Neural cell (in vitro differentiated cells): Measurements from ENCODE around the gene SCN7A. TPM values are rescaled to one million over a fixed set of nuclear protein-coding genes. Genes with fewer than 3 reads are reported as not detected.

ENCODE experiments used
- H2AFZ ChIP-seq: fragments of 200-600, 300-800 bp; sonication (generic), shearing (Covaris generic); 2 replicates; pipeline ENCODE4 v1.6.0; 2014; ENCODE audit warnings: low read depth, mild to moderate bottlenecking, antibody characterized with exemption, low read length, moderate library complexity
- H3F3A ChIP-seq: fragments of 200-600 bp; shearing (Covaris generic); 2 replicates; pipeline ENCODE4 v1.6.1; 2016; ENCODE audit warnings: mild to moderate bottlenecking, moderate library complexity, mixed read lengths, antibody characterized with exemption, low read length; ENCODE audit not compliant: insufficient read depth, poor library complexity, severe bottlenecking
- H3K27ac ChIP-seq: fragments of 200-600, 300-800 bp; sonication (generic), shearing (Covaris generic); 2 replicates; pipeline ENCODE4 v1.5.1; 2014; ENCODE audit warnings: mild to moderate bottlenecking, low read length, moderate library complexity
- H3K27me3 ChIP-seq: fragments of 300-800, 200-600 bp; sonication (generic), shearing (Covaris generic); 2 replicates; pipeline ENCODE4 v1.6.0; 2014; ENCODE audit warnings: mild to moderate bottlenecking, low read depth, low read length, moderate library complexity; ENCODE audit not compliant: insufficient read depth
- H3K36me3 ChIP-seq: fragments of 300-800, 200-600 bp; sonication (generic), shearing (Covaris generic); 2 replicates; pipeline ENCODE4 v1.5.1; 2014; ENCODE audit warnings: mild to moderate bottlenecking, antibody characterized with exemption, low read length, moderate library complexity; ENCODE audit not compliant: insufficient read depth
- H3K4me2 ChIP-seq: fragments of 300-800, 200-600 bp; sonication (generic), shearing (Covaris generic); 2 replicates; pipeline ENCODE4 v1.6.0; 2014; ENCODE audit warnings: mild to moderate bottlenecking, low read length
- H3K4me3 ChIP-seq: fragments of 300-800, 200-600 bp; sonication (generic), shearing (Covaris generic); 2 replicates; pipeline ENCODE4 v1.5.1; 2014; ENCODE audit warnings: mild to moderate bottlenecking, low read length, moderate library complexity
- H3K79me2 ChIP-seq: fragments of 200-600 bp; shearing (Covaris generic); replicated peaks from 2 replicates; pipeline ENCODE4 v1.6.0; 2014; ENCODE audit warnings: mild to moderate bottlenecking, low read length, moderate library complexity; ENCODE audit not compliant: insufficient read depth
- H3K9ac ChIP-seq: fragments of 300-800, 200-600 bp; sonication (generic), shearing (Covaris generic); 2 replicates; pipeline ENCODE4 v1.6.1; 2016; ENCODE audit warnings: mild to moderate bottlenecking, low read length, mixed read lengths
- H3K9me2 ChIP-seq: fragments of 200-600 bp; shearing (Covaris generic); 2 replicates; pipeline ENCODE4 v1.6.1; 2016; ENCODE audit warnings: mild to moderate bottlenecking, low read length, mixed read lengths; ENCODE audit not compliant: insufficient read depth
- H3K9me3 ChIP-seq: fragments of 200-600, 300-800 bp; sonication (generic), shearing (Covaris generic); 2 replicates; pipeline ENCODE4 v1.6.1; 2016; ENCODE audit warnings: mild to moderate bottlenecking, mixed run types, low read length, moderate library complexity, mixed read lengths
- H4K20me1 ChIP-seq: fragments of 200-600 bp; shearing (Covaris generic); 2 replicates; pipeline ENCODE4 v1.6.1; 2016; ENCODE audit warnings: mild to moderate bottlenecking, mixed run types; ENCODE audit not compliant: insufficient read depth
- EP300 ChIP-seq: fragments of 450-650 bp; conservative IDR thresholded peaks from 2 replicates; pipeline ENCODE4 v1.6.1; 2014; ENCODE audit warnings: antibody characterized with exemption, mild to moderate bottlenecking, moderate library complexity; ENCODE audit not compliant: poor library complexity, severe bottlenecking
- EZH2 ChIP-seq: fragments of 200-600, 300-800 bp; shearing (Covaris generic), sonication (generic); IDR thresholded peaks from 2 replicates; pipeline ENCODE4 v1.6.1; 2014; ENCODE audit warnings: antibody characterized with exemption, low read length, borderline replicate concordance, mild to moderate bottlenecking; ENCODE audit not compliant: insufficient read depth, poor library complexity, severe bottlenecking
- MXI1 ChIP-seq: fragments of 450-650 bp; conservative IDR thresholded peaks from 2 replicates; pipeline ENCODE4 v1.6.1; 2014; ENCODE audit warnings: antibody characterized with exemption, mild to moderate bottlenecking; ENCODE audit not compliant: poor library complexity, severe bottlenecking
- POLR2AphosphoS5 ChIP-seq: IDR thresholded peaks from 2 replicates; pipeline ENCODE4 v1.6.1; 2012
- RAD21 ChIP-seq: fragments of 450-650 bp; conservative IDR thresholded peaks from 2 replicates; pipeline ENCODE4 v1.6.1; 2014; ENCODE audit warnings: antibody characterized with exemption, mild to moderate bottlenecking, moderate library complexity
- SMC3 ChIP-seq: fragments of 450-650 bp; conservative IDR thresholded peaks from 2 replicates; pipeline ENCODE4 v1.6.1; 2014; ENCODE audit warnings: antibody characterized with exemption, mild to moderate bottlenecking, moderate library complexity; ENCODE audit not compliant: poor library complexity
- TAF1 ChIP-seq: IDR thresholded peaks from 2 replicates; pipeline ENCODE4 v1.6.1; 2012; ENCODE audit warnings: low read depth
- polyA plus RNA-seq: library from polyadenylated mRNA; depleted of rRNA; stranded (reverse); fragments of >200 nt; gene quantifications from 2 replicates; pipeline ENCODE4 v1.2.3, GENCODE V29; 2014
- TF ChIP-seq, protein P1 (sequence below): fragments of 450-650 bp; IDR thresholded peaks from 2 replicates; pipeline ENCODE4 v1.5.1; 2014; ENCODE audit warnings: antibody characterized with exemption, mild to moderate bottlenecking, moderate library complexity; ENCODE audit not compliant: poor library complexity, severe bottlenecking
- TF ChIP-seq, protein P2 (sequence below): IDR thresholded peaks from 2 replicates; pipeline ENCODE4 v1.6.1; 2012; ENCODE audit warnings: borderline replicate concordance

SCN7A gene
- polyA plus RNA-seq, 1 donor from 2014 or later: 0.09 TPM

DNA sequence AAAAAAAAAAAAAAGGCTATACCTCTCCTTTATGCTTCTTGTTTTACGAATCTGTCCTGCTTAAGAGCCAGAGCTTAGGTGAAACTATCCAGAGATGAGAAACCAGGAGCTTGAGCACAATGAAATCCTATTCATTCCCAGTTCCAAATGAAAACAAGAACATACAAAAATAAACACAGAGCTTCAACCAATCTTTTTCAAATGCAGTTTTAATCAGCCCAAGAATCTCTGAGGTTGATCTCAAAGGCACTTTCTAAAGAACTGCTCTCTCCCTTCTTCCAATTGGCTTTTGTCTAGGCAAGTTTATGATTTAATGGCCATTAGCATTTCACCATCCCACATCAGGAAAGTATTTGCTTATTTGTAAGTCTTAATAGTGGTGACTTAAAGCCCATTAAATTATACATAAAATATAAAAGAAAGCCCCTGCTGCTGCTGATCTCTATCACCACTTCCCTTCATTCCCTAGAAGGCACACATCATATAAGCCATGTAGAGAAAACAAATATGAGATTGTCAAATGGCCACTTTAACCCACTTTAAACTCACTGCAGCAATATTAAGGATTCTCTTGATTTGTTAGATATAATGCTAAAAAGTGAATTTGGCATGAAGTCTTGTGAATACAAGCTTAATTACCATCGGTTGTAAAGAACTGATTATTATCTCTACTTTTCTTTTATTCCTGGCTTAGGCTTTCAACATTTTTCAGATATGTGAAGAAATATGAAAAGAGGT, 89.0 kb downstream of the SCN7A start:
- Histone ChIP-seq H3K79me2 (no peaks in the 10 kb centered on the region), H3F3A (no peaks in the 10 kb centered on the region), H2AFZ (no peak overlapping the region), H3K36me3 (no peaks in the 10 kb centered on the region), H3K27ac (no peak overlapping the region), H3K4me3 (no peak overlapping the region), H3K27me3 (no peaks in the 10 kb centered on the region), H3K9me3 (no peaks in the 10 kb centered on the region), H3K9ac (no peak overlapping the region), H3K4me2 (no peak overlapping the region), H4K20me1 (no peaks in the 10 kb centered on the region), H3K9me2 (no peaks in the 10 kb centered on the region)
- TF ChIP-seq, protein P1, sequence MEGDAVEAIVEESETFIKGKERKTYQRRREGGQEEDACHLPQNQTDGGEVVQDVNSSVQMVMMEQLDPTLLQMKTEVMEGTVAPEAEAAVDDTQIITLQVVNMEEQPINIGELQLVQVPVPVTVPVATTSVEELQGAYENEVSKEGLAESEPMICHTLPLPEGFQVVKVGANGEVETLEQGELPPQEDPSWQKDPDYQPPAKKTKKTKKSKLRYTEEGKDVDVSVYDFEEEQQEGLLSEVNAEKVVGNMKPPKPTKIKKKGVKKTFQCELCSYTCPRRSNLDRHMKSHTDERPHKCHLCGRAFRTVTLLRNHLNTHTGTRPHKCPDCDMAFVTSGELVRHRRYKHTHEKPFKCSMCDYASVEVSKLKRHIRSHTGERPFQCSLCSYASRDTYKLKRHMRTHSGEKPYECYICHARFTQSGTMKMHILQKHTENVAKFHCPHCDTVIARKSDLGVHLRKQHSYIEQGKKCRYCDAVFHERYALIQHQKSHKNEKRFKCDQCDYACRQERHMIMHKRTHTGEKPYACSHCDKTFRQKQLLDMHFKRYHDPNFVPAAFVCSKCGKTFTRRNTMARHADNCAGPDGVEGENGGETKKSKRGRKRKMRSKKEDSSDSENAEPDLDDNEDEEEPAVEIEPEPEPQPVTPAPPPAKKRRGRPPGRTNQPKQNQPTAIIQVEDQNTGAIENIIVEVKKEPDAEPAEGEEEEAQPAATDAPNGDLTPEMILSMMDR: no peak
- TF ChIP-seq RAD21: no peak
- TF ChIP-seq EZH2: no peak
- TF ChIP-seq SMC3: no peak
- no peak for TF ChIP-seq POLR2AphosphoS5
- TF ChIP-seq TAF1: no peak
- no peak for TF ChIP-seq MXI1
- TF ChIP-seq EP300: no peak
- TF ChIP-seq, protein P2, sequence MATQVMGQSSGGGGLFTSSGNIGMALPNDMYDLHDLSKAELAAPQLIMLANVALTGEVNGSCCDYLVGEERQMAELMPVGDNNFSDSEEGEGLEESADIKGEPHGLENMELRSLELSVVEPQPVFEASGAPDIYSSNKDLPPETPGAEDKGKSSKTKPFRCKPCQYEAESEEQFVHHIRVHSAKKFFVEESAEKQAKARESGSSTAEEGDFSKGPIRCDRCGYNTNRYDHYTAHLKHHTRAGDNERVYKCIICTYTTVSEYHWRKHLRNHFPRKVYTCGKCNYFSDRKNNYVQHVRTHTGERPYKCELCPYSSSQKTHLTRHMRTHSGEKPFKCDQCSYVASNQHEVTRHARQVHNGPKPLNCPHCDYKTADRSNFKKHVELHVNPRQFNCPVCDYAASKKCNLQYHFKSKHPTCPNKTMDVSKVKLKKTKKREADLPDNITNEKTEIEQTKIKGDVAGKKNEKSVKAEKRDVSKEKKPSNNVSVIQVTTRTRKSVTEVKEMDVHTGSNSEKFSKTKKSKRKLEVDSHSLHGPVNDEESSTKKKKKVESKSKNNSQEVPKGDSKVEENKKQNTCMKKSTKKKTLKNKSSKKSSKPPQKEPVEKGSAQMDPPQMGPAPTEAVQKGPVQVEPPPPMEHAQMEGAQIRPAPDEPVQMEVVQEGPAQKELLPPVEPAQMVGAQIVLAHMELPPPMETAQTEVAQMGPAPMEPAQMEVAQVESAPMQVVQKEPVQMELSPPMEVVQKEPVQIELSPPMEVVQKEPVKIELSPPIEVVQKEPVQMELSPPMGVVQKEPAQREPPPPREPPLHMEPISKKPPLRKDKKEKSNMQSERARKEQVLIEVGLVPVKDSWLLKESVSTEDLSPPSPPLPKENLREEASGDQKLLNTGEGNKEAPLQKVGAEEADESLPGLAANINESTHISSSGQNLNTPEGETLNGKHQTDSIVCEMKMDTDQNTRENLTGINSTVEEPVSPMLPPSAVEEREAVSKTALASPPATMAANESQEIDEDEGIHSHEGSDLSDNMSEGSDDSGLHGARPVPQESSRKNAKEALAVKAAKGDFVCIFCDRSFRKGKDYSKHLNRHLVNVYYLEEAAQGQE: no peak

GRCh38 chr2:166394245-166394644, 99.8 kb downstream of the SCN7A start:
- no peak overlapping the region for H3K4me3 ChIP-seq
- no peaks in the 10 kb centered on the region for H3K79me2 ChIP-seq
- no peaks in the 10 kb centered on the region for H4K20me1 ChIP-seq
- H3K36me3 ChIP-seq: no peaks in the 10 kb centered on the region
- H3K27ac ChIP-seq: no peak overlapping the region
- no peaks in the 10 kb centered on the region for H3K27me3 ChIP-seq
- H3K9me3 ChIP-seq: no peaks in the 10 kb centered on the region
- H3K9me2 ChIP-seq: no peaks in the 10 kb centered on the region
- H3F3A ChIP-seq: no peaks in the 10 kb centered on the region
- TF ChIP-seq, protein P2: no peak
- no peak for TF ChIP-seq EZH2
- no peak for TF ChIP-seq TAF1
- TF ChIP-seq RAD21: no peak
- TF ChIP-seq EP300: no peak
- no peak for TF ChIP-seq SMC3
- TF ChIP-seq, protein P1: no peak
- TF ChIP-seq MXI1: no peak
- no peak overlapping the region for H3K4me2 ChIP-seq
- H3K9ac ChIP-seq: no peak overlapping the region
- no peak overlapping the region for H2AFZ ChIP-seq
